IMR-90 (cell line): ENCODE results near the gene SUPT3H. TPM values are rescaled to one million over a fixed set of nuclear protein-coding genes. Genes with fewer than 3 reads are reported as not detected.

Experiments used
- ATAC-seq: fragments of 200-7000 bp; cut with Tn5 transposase; 2 replicates; pipeline ENCODE4 v1.9.1; 2020; ENCODE audit warnings: low read depth, mild to moderate bottlenecking, moderate library complexity
- BruUV-seq: library from RNA; stranded (reverse); fragments of 400-500 nt; replicated peaks from 2 replicates; lab custom pipeline; 2021; lab: Mats Ljungman, UMichigan
- CTCF ChIA-PET: fragments of 300-600 bp; formaldehyde crosslinking; extraction: SDS; loops from one replicate; lab custom pipeline; 2021; ENCODE audit warnings: antibody characterized with exemption; lab: Yijun Ruan, JAX
- POLR2A ChIA-PET: fragments of 300-600 bp; sonication (Branson Sonifier 250); formaldehyde crosslinking; loops from one replicate; lab custom pipeline; 2022; ENCODE audit warnings: antibody characterized with exemption; ENCODE audit not compliant: unreplicated experiment; lab: Charles Lee
- DNase-seq: peaks from one replicate; pipeline ENCODE4 v3.0.0; 2013
- H2AFZ ChIP-seq: replicated peaks from 2 replicates; pipeline ENCODE3; 2013; ENCODE audit warnings: low read length, mild to moderate bottlenecking; ENCODE audit not compliant: poor library complexity
- H2AK5ac ChIP-seq: 2 replicates; pipeline ENCODE4 v1.6.1; 2013; ENCODE audit warnings: low read depth, low read length, inconsistent platforms
- H2AK9ac ChIP-seq: replicated peaks from 2 replicates; pipeline ENCODE3; 2013; ENCODE audit warnings: mild to moderate bottlenecking, low read depth, low read length, moderate library complexity; ENCODE audit not compliant: poor library complexity
- H2BK120ac ChIP-seq: 2 replicates; pipeline ENCODE4 v1.6.1; 2013; ENCODE audit warnings: low read depth, low read length, inconsistent platforms
- H2BK15ac ChIP-seq: 3 replicates; pipeline ENCODE4 v1.6.1; 2013; ENCODE audit warnings: low read depth, low read length, inconsistent platforms
- H2BK20ac ChIP-seq: 2 replicates; pipeline ENCODE4 v1.6.1; 2013; ENCODE audit warnings: low read depth, mild to moderate bottlenecking, inconsistent platforms, low read length, moderate library complexity
- H2BK5ac ChIP-seq: 2 replicates; pipeline ENCODE4 v1.6.1; 2013; ENCODE audit warnings: mild to moderate bottlenecking, low read depth, low read length, inconsistent platforms; ENCODE audit not compliant: poor library complexity, severe bottlenecking
- H3K14ac ChIP-seq: replicated peaks from 2 replicates; pipeline ENCODE4 v1.6.1; 2013; ENCODE audit warnings: low read depth, low read length, inconsistent platforms
- H3K18ac ChIP-seq: 2 replicates; pipeline ENCODE4 v1.6.1; 2013; ENCODE audit warnings: low read depth, low read length, control low read depth
- H3K23ac ChIP-seq: 2 replicates; pipeline ENCODE4 v1.6.1; 2013; ENCODE audit warnings: low read depth, low read length, inconsistent platforms
- H3K27ac ChIP-seq: 2 replicates; pipeline ENCODE4 v1.5.1; 2013; ENCODE audit warnings: mild to moderate bottlenecking, control low read depth, low read length; ENCODE audit not compliant: insufficient read depth
- H3K27me3 ChIP-seq: 2 replicates; pipeline ENCODE4 v1.6.1; 2013; ENCODE audit warnings: low read length; ENCODE audit not compliant: control insufficient read depth, insufficient read depth
- H3K36me3 ChIP-seq: 2 replicates; pipeline ENCODE4 v1.6.1; 2013; ENCODE audit warnings: low read length, mixed read lengths; ENCODE audit not compliant: control insufficient read depth, insufficient read depth
- H3K4ac ChIP-seq: 2 replicates; pipeline ENCODE4 v1.6.1; 2013; ENCODE audit warnings: low read depth, low read length, inconsistent platforms
- H3K4me1 ChIP-seq: 2 replicates; pipeline ENCODE4 v1.6.1; 2013; ENCODE audit warnings: low read length, mixed read lengths; ENCODE audit not compliant: control insufficient read depth, insufficient read depth
- H3K4me2 ChIP-seq: 2 replicates; pipeline ENCODE4 v1.6.1; 2013; ENCODE audit warnings: low read depth, mild to moderate bottlenecking, control low read depth, low read length, moderate library complexity
- H3K4me3 ChIP-seq: 2 replicates; pipeline ENCODE4 v1.5.1; 2013; ENCODE audit warnings: low read depth, mild to moderate bottlenecking, control low read depth, low read length, moderate library complexity; ENCODE audit not compliant: insufficient read depth
- H3K56ac ChIP-seq: 2 replicates; pipeline ENCODE4 v1.6.1; 2013; ENCODE audit warnings: low read length, inconsistent platforms; ENCODE audit not compliant: insufficient read depth; ENCODE audit errors: extremely low read depth
- H3K79me1 ChIP-seq, 2 experiments: 2 replicates each; pipeline ENCODE4 v1.6.1; 2013; ENCODE audit warnings: low read length in 2 of 2, inconsistent platforms in 1 of 2, low read depth in 1 of 2
- H3K9ac ChIP-seq: 2 replicates; pipeline ENCODE4 v1.6.1; 2013; ENCODE audit warnings: low read depth, low read length, control low read depth
- H3K9me1 ChIP-seq: 2 replicates; pipeline ENCODE4 v1.6.1; 2013; ENCODE audit warnings: low read length, inconsistent platforms; ENCODE audit not compliant: insufficient read depth
- H3K9me3 ChIP-seq: 2 replicates; pipeline ENCODE4 v1.6.1; 2013; ENCODE audit warnings: low read length; ENCODE audit not compliant: control insufficient read depth, insufficient read depth
- H4K20me1 ChIP-seq: 2 replicates; pipeline ENCODE4 v1.6.1; 2013; ENCODE audit warnings: low read length, inconsistent platforms; ENCODE audit not compliant: insufficient read depth
- H4K5ac ChIP-seq: 2 replicates; pipeline ENCODE4 v1.6.1; 2013; ENCODE audit warnings: mild to moderate bottlenecking, low read depth, low read length, control low read depth
- H4K8ac ChIP-seq, 2 experiments: 2 replicates each; pipeline ENCODE4 v1.6.1; 2013; ENCODE audit warnings: low read depth in 2 of 2, low read length in 2 of 2, control low read depth in 1 of 2, inconsistent platforms in 1 of 2
- H4K91ac ChIP-seq: 2 replicates; pipeline ENCODE4 v1.6.1; 2013; ENCODE audit warnings: low read depth, low read length, inconsistent platforms; ENCODE audit not compliant: insufficient read depth
- BHLHE40 ChIP-seq: fragments of 150-350 bp; IDR thresholded peaks from 2 replicates; pipeline ENCODE4 v1.6.1; 2016; ENCODE audit warnings: mild to moderate bottlenecking, low read depth, low read length
- CEBPB ChIP-seq: IDR thresholded peaks from 2 replicates; pipeline ENCODE4 v1.6.1; 2012; ENCODE audit warnings: low read depth, low read length, improper control_type of control experiment
- CHD1 ChIP-seq: IDR thresholded peaks from 2 replicates; pipeline ENCODE4 v1.6.1; 2012; ENCODE audit warnings: low read depth, low read length, improper control_type of control experiment
- ELK1 ChIP-seq: fragments of 150-350 bp; IDR thresholded peaks from 2 replicates; pipeline ENCODE4 v1.6.1; 2016; ENCODE audit warnings: low read depth, mild to moderate bottlenecking, low read length, moderate library complexity, borderline replicate concordance
- FOS ChIP-seq: fragments of 150-350 bp; IDR thresholded peaks from 2 replicates; pipeline ENCODE4 v1.6.1; 2016; ENCODE audit warnings: low read depth, low read length
- MAFK ChIP-seq: IDR thresholded peaks from 2 replicates; pipeline ENCODE4 v1.6.1; 2012; ENCODE audit warnings: low read depth, low read length, improper control_type of control experiment
- MXI1 ChIP-seq: IDR thresholded peaks from 2 replicates; pipeline ENCODE4 v1.6.1; 2012; ENCODE audit warnings: low read depth, mild to moderate bottlenecking, low read length, moderate library complexity, borderline replicate concordance
- NFE2L2 ChIP-seq: fragments of 150-350 bp; IDR thresholded peaks from 2 replicates; pipeline ENCODE4 v1.6.1; 2016; ENCODE audit warnings: low read depth, mild to moderate bottlenecking, low read length
- RAD21 ChIP-seq: IDR thresholded peaks from 2 replicates; pipeline ENCODE4 v1.6.1; 2012; ENCODE audit warnings: low read length, improper control_type of control experiment
- RCOR1 ChIP-seq: IDR thresholded peaks from 2 replicates; pipeline ENCODE4 v1.6.1; 2012; ENCODE audit warnings: mild to moderate bottlenecking, low read length, improper control_type of control experiment; ENCODE audit not compliant: insufficient replicate concordance
- WGBS, 2 experiments: methylation state at CpG; one replicate each; pipeline versions ENCODE4 v1.1.5 to v1.1.7; 2013; ENCODE audit warnings: missing lambda C conversion rate in 2 of 2; ENCODE audit not compliant: insufficient read length in 1 of 2; ENCODE audit errors: extremely low coverage in 2 of 2; 5-methylcytosine and 5-hydroxymethylcytosine counted together
- dilution Hi-C: fragments of 300-500 bp; cut with HindIII; formaldehyde crosslinking; loops from one replicate; pipeline ENCODE4 v1.14.3; 2018; ENCODE audit warnings: low sequenced_read_pairs; ENCODE audit not compliant: unreplicated experiment
- in situ Hi-C: fragments of 300-500 bp; cut with MboI; formaldehyde crosslinking; loops from 3 replicates; pipeline ENCODE4 v1.14.3; 2019; ENCODE audit warnings: low sequenced_read_pairs, inconsistent platforms, mixed read lengths
- intact Hi-C: fragments of 100-400 bp; cut with micrococcal nuclease; formaldehyde crosslinking; loops from 2 replicates; pipeline ENCODE4 v1.10.0; 2022
- polyA plus RNA-seq, 3 experiments: library from polyadenylated mRNA; depleted of rRNA; stranded (reverse); fragments of >200 nt; gene quantifications; 2 replicates each; pipeline ENCODE4 v1.2.3, GENCODE V29; 2012; ENCODE audit warnings: low replicate concordance in 1 of 3
- total RNA-seq: library from RNA; depleted of rRNA; stranded (reverse); fragments of >200 nt; gene quantifications from 2 replicates; pipeline ENCODE4 v1.2.3, GENCODE V29; 2012
- TF ChIP-seq, protein P1 (sequence below): conservative IDR thresholded peaks from 2 replicates; pipeline ENCODE4 v1.5.1; 2012; ENCODE audit warnings: mild to moderate bottlenecking, low read depth, low read length, improper control_type of control experiment

SUPT3H gene
- total and polyA plus RNA-seq, 2 of the 4 experiments (the other 2 are of a cell fraction) = 4.5 to 5.0 TPM

GRCh38 chr6:45426251-45426650, 48.5 kb upstream of the SUPT3H start (continued):
- TF ChIP-seq MXI1 = no peak
- TF ChIP-seq CHD1 = no peak
- TF ChIP-seq ELK1 = no peak
- TF ChIP-seq RAD21 = no peak

DNA sequence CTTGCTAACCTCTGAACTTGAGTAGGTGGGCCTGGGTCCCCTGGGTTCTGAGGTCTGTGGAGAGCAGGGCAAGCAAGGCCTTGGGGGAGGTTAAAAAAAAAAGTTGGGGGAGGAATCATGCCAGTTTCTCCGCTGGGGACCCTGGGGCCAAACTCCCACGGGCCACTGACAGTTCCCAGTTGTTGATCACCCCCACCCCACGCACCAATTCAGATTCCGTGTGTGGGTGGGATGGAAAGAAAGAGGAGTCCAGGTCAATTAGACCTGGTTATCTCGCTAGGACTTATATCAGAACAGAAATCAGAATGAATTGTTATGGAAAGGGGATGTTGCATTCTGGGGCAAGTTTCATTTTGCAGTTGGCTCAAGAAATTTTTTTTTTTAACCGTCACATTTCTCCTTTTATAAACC, 46.7 kb upstream of the SUPT3H start:
- Histone ChIP-seq H3K9ac (no peak overlapping the region), H3K4me2 (peak overlapping the region; percentile 86), H3K14ac (peak overlapping the region; percentile 85), H2AK9ac (peak overlapping the region; percentile 48), H2BK5ac (no peak overlapping the region), H4K20me1 (no peaks in the 10 kb centered on the region), H3K18ac (no peak overlapping the region), H4K5ac (peak overlapping the region; percentile 77; the same call in 1 of the 2 replicates), H3K36me3 (peaks cover 1% of the 10 kb centered on the region; the same call in 1 of the 2 replicates), H3K4me1 (peaks cover 11% of the 10 kb centered on the region), H3K4me3 (peak overlapping the region; percentile 99), H2AK5ac (peak overlapping the region; percentile 91), H4K8ac (peak overlapping the region; percentile 73 to 86; a peak in 1 of 4 replicates), H2AFZ (peak overlapping the region; percentile 89), H2BK120ac (peak overlapping the region; percentile 86), H3K27ac (no peak overlapping the region; the same call in 1 of the 2 replicates), H3K9me1 (no peaks in the 10 kb centered on the region), H3K27me3 (no peaks in the 10 kb centered on the region), H3K79me1 (peaks cover 19 to 28% of the 10 kb centered on the region in 2 experiments), H4K91ac (peak overlapping the region; percentile 85; the same call in 1 of the 2 replicates), H3K4ac (peak overlapping the region; percentile 71), H3K56ac (no peak overlapping the region; the same call in 1 of the 2 replicates), H3K23ac (peak overlapping the region; percentile 86), H3K9me3 (no peaks in the 10 kb centered on the region), H2BK15ac (peak overlapping the region; percentile 54; the same call in 2 of the 3 replicates), H2BK20ac (peak overlapping the region; percentile 11; the same call in 1 of the 2 replicates)
- WGBS, 2 experiments = no CpG with 5 or more reads among the region's 6 CpGs
- TF ChIP-seq RCOR1 (no peak), ELK1 (no peak), FOS (no peak), BHLHE40 (no peak), MAFK (no peak), CEBPB (no peak), CHD1 (no peak), NFE2L2 (no peak)
- TF ChIP-seq, protein P1, sequence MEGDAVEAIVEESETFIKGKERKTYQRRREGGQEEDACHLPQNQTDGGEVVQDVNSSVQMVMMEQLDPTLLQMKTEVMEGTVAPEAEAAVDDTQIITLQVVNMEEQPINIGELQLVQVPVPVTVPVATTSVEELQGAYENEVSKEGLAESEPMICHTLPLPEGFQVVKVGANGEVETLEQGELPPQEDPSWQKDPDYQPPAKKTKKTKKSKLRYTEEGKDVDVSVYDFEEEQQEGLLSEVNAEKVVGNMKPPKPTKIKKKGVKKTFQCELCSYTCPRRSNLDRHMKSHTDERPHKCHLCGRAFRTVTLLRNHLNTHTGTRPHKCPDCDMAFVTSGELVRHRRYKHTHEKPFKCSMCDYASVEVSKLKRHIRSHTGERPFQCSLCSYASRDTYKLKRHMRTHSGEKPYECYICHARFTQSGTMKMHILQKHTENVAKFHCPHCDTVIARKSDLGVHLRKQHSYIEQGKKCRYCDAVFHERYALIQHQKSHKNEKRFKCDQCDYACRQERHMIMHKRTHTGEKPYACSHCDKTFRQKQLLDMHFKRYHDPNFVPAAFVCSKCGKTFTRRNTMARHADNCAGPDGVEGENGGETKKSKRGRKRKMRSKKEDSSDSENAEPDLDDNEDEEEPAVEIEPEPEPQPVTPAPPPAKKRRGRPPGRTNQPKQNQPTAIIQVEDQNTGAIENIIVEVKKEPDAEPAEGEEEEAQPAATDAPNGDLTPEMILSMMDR = no peak
- intact Hi-C loops (loop anchor here (5.0 to 10.0 kb wide), 2 partner anchors 133 to 200 kb away; no protein-coding TSS in a partner anchor), dilution Hi-C loops (no loop called here), in situ Hi-C loops (loop anchor here (5.0 to 25.0 kb wide), 4 partner anchors 288 to 940 kb away; no protein-coding TSS in a partner anchor)
- ChIA-PET POLR2A (no interaction called here), CTCF (no interaction called here)
- no peak for DNase-seq
- no TSS peak for BruUV-seq
- ATAC-seq = no peak
